GM12878 (cell line): ENCODE measurements around the gene PI4KA.

Experiments
- ASH2L ChIP-seq: fragments of 300-600, 200-600 bp; sonication (generic); IDR thresholded peaks from 2 replicates; pipeline ENCODE4 v1.6.1; 2017; ENCODE audit warnings: low read depth, mild to moderate bottlenecking, borderline replicate concordance
- CTCF ChIP-seq, 3 experiments: IDR thresholded peaks in 2 of 3; conservative IDR thresholded peaks in 1 of 3; 2 replicates each; pipeline ENCODE4 v1.5.1; 2011; ENCODE audit warnings: low read depth in 3 of 3, low read length in 3 of 3, mild to moderate bottlenecking in 3 of 3, control low read depth in 2 of 3, moderate library complexity in 2 of 3, inconsistent platforms in 1 of 3, mixed read lengths in 1 of 3; ENCODE audit not compliant: control insufficient read depth in 2 of 3, insufficient read depth in 1 of 3; ENCODE audit errors: extremely low read depth in 1 of 3
- EP300 ChIP-seq, 2 experiments: fragments of 150-350 bp in 1 of 2; IDR thresholded peaks; 2 replicates each; pipeline ENCODE4 v1.6.1; 2011 to 2012; ENCODE audit warnings: low read depth in 2 of 2, low read length in 2 of 2, borderline replicate concordance in 1 of 2, improper control_type of control experiment in 1 of 2, inconsistent platforms in 1 of 2; ENCODE audit not compliant: control insufficient read depth in 1 of 2
- HDAC2 ChIP-seq: fragments of 200-600 bp; sonication (generic); IDR thresholded peaks from 2 replicates; pipeline ENCODE4 v1.6.1; 2017
- NR2C2 ChIP-seq: IDR thresholded peaks from 2 replicates; pipeline ENCODE4 v1.6.1; 2011; ENCODE audit warnings: borderline replicate concordance, low read depth; ENCODE audit not compliant: control insufficient read depth, insufficient read length
- SKIL ChIP-seq: fragments of 450-650 bp; IDR thresholded peaks from 2 replicates; pipeline ENCODE4 v1.6.1; 2017; ENCODE audit warnings: mild to moderate bottlenecking, low read depth, inconsistent platforms; ENCODE audit not compliant: poor library complexity, severe bottlenecking

- TF ChIP-seq SKIL (no peak), CTCF (IDR thresholded peaks at IDR 0.05 in 2 of 3, conservative IDR thresholded peaks at IDR 0.05 in 1 of 3; ENCODE audit: control insufficient read depth in 2 of 3, extremely low read depth in 1 of 3, insufficient read depth in 1 of 3, low read depth in 3 of 3, low read length in 3 of 3) (no peak), EP300 (IDR thresholded peaks at IDR 0.05; ENCODE audit: borderline replicate concordance in 1 of 2, control insufficient read depth in 1 of 2, low read depth in 2 of 2, low read length in 2 of 2) (no peak), HDAC2 (no peak), NR2C2 (no peak), ASH2L (no peak)
These were observed 59.2 kb downstream of the PI4KA start for GRCh38 chr22:20799449-20799848.
